GM19193 (cell line): ENCODE measurements around the gene WDR20.

Experiments
- POLR2A ChIP-seq: IDR thresholded peaks from 4 replicates; pipeline ENCODE4 v1.6.1; 2011; ENCODE audit not compliant: insufficient read depth, insufficient read length; ENCODE audit errors: extremely low read depth

Gene WDR20

DNA sequence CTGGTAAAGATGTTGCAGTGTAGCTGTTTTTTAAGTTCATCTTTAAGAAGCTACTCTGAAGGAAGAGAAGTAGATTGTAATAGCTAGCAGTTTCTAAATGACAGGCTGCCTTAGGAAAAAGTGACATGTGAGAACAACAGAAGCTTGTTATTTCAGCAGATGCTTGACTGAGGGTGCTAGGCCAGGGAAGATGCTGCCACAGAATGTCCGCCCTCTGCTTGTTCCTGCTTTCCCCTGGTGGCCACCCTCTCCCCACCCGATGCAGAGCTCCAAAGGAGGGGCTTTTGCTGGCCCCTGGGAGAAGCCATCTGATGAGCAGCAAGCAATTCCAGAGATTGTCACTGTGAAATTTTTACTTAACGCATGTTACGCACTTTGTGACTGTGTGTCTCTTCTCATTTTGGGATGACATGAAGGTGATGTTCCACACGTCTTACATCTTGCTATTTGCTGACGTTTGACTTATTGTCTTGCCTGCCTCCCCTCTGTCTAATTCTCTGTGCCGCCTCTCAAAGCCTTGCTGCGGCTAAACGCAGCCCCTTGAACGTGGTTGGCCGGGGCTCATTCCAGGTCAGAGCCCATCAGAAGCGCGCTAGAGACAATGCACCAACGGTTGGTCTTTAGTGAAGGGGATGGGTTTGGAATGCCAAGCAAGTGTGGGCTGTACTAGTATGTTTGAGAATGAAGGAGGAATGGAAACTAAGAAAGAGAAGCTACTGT, 44.8 kb downstream of the WDR20 start:
- no peak for TF ChIP-seq POLR2A

DNA sequence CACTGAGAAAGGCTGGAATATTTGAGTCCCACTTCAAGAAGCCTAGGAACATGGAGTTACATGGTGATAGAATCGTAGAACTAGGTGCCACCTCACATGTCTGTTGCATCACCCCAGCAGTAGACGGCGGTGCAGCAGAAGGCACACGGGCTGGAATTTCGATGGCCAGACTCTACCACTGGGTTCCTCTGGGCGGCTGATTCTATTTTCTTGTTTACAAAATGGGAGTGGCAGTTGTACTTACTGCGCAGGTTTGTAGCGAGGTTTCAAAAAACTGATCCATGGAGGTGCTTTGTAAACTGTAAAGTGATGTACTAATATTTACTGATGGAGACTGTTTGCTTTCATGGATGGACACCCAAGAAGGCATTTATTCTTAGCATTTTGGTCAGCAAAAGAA, 45.7 kb downstream of the WDR20 start:
- TF ChIP-seq POLR2A: no peak

DNA sequence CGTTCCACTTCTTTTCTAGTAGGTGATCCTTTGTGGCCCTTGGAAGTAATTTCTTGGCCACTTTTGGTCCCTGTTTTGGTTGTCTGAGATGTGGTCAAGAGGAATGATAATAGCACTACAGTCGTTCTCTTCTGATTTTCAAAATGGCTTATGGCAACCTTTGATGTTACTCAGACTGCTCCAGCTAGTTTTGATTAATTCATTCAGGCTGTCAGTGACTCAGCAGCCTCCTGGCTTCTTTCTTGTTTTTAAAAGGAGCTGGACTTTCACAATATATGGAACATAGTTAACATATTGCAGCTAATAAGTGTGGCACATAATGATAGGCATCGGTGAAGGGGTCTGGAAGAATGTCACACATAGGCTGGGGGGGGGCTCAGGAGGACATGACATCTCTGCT, 47.3 kb downstream of the WDR20 start:
- no peak for TF ChIP-seq POLR2A

DNA sequence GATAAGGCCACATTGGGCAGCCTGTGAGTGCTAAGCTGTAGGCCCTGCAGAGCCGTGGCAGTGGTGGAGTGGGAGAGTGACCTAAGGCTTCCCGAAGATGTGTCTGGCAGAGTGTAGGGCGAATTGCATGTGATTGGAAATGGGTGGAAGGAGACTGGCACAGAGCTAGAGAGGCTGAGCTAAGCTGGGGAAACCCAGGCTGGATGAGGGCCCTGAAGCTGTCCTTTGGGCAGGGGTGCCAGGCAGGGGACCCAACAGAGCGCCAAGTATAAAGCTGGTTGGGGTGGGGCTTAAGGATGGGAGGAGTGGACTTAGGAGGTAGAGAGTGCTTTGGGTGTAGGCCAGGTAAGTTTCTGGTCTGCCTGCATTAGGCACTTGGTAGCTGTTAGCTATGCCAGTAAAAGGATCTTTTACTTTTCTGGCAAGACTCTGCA, 47.9 kb downstream of the WDR20 start:
- no peak for TF ChIP-seq POLR2A

DNA sequence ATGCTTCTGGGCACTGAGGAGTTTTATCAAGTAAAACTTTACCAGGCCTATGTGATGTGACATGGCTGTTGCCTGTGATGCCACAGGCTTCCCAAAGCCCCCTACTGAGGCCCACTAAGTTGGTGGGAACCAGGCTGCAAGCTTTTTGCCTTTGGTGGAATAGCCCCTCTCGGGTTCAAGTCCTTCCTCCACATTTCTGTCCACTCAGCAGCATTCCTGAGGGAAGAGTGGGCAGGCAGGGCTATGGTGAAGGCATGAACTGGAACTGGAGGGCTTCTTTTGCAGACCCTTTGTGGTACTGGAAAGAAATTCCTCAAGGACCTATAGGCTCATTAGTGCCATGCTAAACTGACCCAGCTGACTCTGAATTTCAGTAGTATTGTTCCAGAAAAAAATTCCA, 48.5 kb downstream of the WDR20 start:
- TF ChIP-seq POLR2A: no peak

DNA sequence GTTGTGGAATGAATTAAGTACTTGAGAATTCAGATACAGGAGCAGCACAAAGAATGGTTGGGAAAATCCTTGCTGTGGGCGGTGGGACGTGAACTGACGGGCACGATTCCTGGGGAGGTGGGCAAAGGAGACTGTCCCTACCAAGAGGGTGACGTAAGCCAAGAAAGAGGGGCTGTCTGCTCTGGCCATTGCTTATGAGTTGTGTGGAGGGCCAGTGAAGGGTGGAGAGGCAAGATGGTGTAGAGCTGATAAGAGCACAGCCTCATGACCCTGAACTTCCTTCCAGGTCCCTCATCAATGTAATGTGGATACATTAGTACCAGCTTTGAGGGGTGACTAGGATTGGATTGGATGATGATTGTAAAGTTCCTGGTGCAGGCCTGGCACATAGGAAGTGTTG, 50.2 kb downstream of the WDR20 start:
- TF ChIP-seq POLR2A: no peak

DNA sequence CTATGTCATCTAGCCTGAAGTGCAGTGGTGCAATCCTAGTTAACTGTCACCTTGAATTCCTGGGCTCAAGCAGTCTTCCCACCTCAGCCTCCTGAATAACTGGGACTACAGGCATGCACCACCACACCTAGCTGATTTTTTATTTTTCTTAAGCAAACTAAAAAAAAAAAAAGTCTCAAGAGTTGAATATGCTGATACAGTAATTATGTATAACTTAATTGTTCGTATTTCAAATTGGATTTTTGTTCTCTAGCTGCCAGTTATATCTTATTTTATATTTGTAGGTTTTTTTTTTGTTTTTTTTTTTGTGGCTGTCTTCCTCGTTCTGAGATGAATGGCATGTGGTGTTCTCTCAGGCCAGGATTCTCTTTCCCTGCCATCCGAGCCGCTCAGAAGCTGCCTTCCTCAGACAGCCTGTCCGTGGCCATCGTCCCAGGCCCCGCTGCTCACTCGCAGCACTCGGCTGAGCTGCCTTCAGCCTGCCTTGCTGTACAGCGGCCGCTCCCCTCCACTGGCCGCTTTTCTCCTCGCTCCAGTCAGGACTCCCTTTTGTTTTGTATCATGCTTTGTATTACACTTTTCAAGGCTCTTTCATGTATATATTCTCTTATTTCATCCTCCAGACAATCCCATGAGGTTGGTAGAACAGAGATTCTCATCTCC, 53.3 kb downstream of the WDR20 start:
- TF ChIP-seq POLR2A: no peak

DNA sequence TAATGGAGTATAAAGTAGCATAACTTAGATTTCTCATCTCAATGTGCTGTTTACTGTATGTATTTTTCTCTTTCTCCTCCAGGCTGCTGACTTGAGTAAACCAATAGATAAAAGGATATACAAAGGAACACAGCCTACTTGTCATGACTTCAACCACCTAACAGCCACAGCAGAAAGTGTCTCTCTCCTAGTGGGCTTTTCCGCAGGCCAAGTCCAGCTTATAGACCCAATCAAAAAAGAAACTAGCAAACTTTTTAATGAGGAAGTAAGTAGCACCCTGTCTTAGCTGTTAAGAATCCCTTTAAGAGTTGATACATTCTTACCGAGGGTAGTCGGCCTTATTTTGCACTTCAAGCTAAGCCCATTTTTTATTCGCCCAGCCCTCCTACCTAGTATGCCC, 55.2 kb downstream of the WDR20 start:
- no peak for TF ChIP-seq POLR2A

DNA sequence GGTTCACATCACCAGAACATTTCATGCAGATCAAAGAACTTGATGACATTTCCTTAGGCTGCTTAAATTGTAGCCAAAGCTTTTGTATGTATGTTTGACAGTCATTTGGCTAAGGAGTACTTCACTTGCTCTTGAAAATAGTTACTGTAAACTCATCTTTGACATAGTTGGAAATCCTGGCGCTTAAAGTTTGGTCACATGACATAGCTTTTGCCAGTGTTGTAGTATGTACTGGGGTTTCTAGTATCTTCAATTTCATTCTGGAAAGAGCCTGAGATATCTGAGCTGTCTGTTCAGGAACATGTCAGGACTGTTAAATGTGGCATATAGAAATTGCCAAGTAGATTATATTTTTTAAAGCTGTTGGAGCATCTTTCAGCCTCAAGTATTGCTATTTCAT, 55.7 kb downstream of the WDR20 start:
- no peak for TF ChIP-seq POLR2A

DNA sequence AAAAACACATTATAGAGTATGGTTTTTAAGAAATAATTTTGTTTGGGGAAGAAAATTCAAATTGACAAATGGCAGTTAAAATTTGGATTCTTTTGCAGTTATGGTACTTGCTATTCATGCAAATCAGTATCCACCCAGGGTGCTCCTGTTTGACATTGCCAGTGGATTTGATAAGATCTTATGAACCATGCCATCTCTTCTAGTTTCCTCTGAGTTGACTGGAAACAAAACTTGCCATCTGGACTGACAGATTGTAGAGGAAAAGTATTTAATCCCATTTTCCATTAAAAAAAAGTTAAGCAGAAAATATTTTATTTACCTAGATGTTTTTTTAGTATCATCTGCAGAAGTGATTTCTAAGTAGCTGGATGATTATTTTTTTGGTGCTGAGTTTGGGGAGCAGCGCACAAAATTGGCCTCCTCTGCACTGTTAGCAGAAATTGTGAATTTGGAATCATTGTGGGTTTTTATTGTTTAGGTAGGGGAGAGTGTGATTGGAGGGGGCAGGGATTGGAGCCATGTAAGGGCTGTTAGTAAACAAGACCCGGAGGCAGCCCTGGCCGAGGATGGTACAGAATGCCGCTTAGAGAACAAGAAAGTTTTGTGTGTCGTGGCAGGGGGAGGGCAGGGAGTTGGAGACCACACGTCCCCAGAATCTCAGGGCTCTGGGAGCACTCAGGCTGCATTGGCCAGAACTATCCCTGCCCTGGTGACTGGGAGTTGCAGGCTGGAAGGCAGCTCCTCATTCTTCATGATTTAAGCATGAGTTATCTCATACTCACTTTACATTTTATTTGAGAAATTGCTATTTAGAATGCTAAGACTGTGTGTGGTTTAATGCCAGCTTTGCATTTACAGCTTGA, 56.6 kb downstream of the WDR20 start:
- no peak for TF ChIP-seq POLR2A

DNA sequence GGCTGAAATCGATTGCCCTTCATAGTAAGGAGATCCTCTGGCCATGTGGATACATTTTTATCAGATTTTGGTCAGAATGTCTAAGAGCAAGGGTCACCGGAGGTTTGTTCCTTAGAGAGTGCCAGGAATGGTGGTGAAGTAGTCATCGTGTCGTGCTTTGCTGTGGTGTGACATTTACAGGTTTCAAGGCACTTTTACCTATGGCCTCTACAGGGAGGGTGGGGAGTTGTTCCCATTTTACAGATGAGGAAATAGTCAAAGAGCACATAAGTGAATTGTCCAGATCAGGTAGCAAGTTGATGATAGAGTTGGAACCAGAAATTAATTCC, 57.2 kb downstream of the WDR20 start:
- no peak for TF ChIP-seq POLR2A

DNA sequence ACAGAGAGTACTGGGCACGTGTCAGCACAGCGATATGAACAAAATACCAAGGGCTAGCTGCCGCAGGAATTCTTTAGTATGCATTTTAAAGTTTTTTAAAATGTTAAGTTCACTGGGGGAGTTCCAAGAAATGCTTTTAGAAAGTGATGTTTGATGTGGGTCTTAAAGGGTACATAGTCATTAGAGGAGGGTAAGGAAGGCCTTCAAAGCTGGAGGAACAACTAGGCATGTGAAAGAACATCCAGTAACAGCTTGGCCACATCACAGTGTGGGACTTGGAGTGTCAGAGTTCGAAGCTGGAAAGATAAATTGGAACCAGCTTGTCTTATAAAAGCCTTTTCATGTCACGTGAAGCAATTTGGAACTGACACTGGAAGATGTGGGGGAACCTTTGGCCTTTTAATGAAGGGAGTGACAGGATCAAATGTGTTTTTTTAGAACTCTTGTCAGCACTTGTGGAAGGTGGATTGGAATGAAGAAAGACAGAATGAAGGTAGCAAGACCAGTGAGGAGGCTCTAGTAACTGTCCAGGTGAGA, 57.7 kb downstream of the WDR20 start:
- no peak for TF ChIP-seq POLR2A

DNA sequence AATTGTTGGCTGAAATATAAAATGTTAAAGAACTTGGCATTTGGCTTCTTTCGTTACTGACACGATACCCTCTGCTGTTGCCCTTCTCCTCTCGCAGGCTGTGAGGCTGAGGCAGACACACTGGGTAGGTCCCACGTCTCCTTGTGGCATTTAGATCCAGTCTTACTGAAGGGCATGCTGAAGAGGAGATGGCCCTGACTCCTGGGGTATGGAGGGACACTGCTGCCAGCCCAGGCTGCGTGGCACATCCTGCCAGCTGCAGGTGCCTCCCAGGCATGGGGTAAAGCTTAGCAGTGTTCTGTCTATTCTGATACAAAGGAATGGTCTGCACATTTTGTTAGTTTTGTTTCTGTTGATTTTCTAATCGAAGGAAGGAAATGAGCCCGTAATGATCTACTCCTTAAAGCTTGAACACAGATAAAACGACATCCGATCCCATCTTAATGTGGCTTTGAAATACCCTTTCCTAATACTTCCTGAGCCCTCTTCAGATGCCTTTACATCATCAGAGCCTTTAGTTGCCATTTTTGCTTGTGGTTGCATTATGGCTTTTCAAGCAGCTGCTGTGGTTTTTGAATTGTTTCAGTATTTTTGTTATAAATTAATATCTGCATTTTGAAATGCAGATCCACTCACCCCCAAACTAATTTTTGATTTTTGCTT, 61.1 kb downstream of the WDR20 start:
- no peak for TF ChIP-seq POLR2A

DNA sequence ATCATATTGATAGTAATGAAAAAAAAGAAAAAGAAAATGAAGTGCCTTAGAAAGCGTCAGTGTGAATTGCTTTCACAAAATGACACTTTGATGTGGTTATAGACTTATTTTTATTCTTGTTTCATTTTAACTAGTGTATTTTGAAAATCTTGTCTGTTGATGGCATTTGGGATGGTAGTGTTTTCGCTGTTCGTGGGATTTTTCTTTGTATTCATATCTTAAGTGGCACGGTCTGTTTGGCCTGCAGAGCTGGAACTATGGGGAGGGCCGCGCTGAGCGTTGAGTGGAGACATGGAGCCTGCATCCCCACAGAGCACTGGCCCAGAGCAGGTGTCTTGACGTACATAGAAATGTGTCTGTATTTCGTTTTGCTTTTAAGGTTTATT, 61.6 kb downstream of the WDR20 start:
- no peak for TF ChIP-seq POLR2A

DNA sequence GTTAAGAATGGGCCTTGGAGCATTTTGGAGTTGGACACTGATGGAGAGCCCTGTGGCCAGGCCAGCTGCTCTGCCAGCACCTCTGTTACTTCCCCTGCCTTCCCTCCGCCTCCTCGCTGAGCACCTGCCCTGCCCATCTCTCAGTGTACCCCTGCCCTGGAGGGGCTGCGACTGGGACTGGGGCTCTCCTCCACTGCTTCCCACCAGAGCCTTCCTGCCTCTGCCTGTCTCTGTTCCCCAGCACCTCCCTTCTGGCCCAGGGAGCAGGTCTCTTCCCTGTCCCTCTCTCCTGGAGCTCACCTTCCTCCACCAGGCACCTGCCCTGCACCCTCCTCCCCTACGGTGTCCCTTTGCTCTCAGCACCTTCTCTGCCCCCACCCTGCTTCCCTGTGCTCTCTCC, 62.1 kb downstream of the WDR20 start:
- no peak for TF ChIP-seq POLR2A
